NCI-H1436 treated with DMSO at 0.1 percent for 48 hours (cell line): ENCODE data around the gene TRAPPC11.
A peak's percentile ranks its signal among the peaks of the same experiment; 100 is the strongest.
"Not testable (repeated sequence)": the region's sequence is repeated elsewhere in the genome, so short reads cannot be mapped to it uniquely, and the experiment has no call there.

Experiments
- DNase-seq: peaks from one replicate; lab custom pipeline; 2025; lab: John Stamatoyannopoulos, UW

The TRAPPC11 gene

GRCh38 chr4:183659029-183659871 is at the start of gene TRAPPC11, which contains the start of gene RWDD4:
TSS of gene TRAPPC11 (plus strand) at chr4:183659293. CDS start at chr4:183663868, 4,575 bp downstream.
TSS of gene RWDD4 (minus strand) at chr4:183659185. CDS start at chr4:183658952, 233 bp downstream.
- peak; percentile 60 for DNase-seq

GRCh38 chr4:183610033-183610432 is 49.1 kb upstream of the TRAPPC11 start:
- DNase-seq = no peak

GRCh38 chr4:183610613-183611012 is 48.5 kb upstream of the TRAPPC11 start:
- no peak for DNase-seq

- no peak for DNase-seq
These were observed 47.8 kb upstream of the TRAPPC11 start for GRCh38 chr4:183611210-183611830.

GRCh38 chr4:183612329-183613250 is 46.5 kb upstream of the TRAPPC11 start:
- DNase-seq = no peak

GRCh38 chr4:183617075-183617474 is 42.0 kb upstream of the TRAPPC11 start:
- no peak for DNase-seq

GRCh38 chr4:183618681-183619080 is 40.4 kb upstream of the TRAPPC11 start:
- no peak for DNase-seq

- DNase-seq = no peak
These were observed 38.7 kb upstream of the TRAPPC11 start for GRCh38 chr4:183620421-183620820.

- DNase-seq = no peak
These were observed 37.2 kb upstream of the TRAPPC11 start for GRCh38 chr4:183621875-183622274.

GRCh38 chr4:183624548-183624947 is 34.5 kb upstream of the TRAPPC11 start:
- no peak for DNase-seq

- no peak for DNase-seq
These were observed 32.9 kb upstream of the TRAPPC11 start for GRCh38 chr4:183626168-183626567.

- not testable (repeated sequence) for DNase-seq
These were observed 31.8 kb upstream of the TRAPPC11 start for GRCh38 chr4:183627286-183627685.

GRCh38 chr4:183627979-183628588 is 31.0 kb upstream of the TRAPPC11 start:
- DNase-seq = no peak

- DNase-seq = no peak
These were observed 27.4 kb upstream of the TRAPPC11 start for GRCh38 chr4:183631577-183632198.

GRCh38 chr4:183632689-183633088 is 26.4 kb upstream of the TRAPPC11 start:
- no peak for DNase-seq

- no peak for DNase-seq
These were observed 25.4 kb upstream of the TRAPPC11 start for GRCh38 chr4:183633476-183634400.

GRCh38 chr4:183635321-183635720 is 23.8 kb upstream of the TRAPPC11 start:
- no peak for DNase-seq

GRCh38 chr4:183635741-183636140 is 23.4 kb upstream of the TRAPPC11 start:
- DNase-seq = no peak

- no peak for DNase-seq
These were observed 22.6 kb upstream of the TRAPPC11 start for GRCh38 chr4:183636503-183636902.

- no peak for DNase-seq
These were observed 22.2 kb upstream of the TRAPPC11 start for GRCh38 chr4:183636923-183637322.
